ENCODE data around the gene CTNNA3.
"Not testable (repeated sequence)": the region's sequence is repeated elsewhere in the genome, so short reads cannot be mapped to it uniquely, and the experiment has no call there.

The CTNNA3 gene

GRCh38 chr10:67386841-67387533, 309.0 kb downstream of the CTNNA3 start:
- DNase-seq (ENCODE audit: low read depth, low spot score); H3K27ac ChIP-seq: not testable (repeated sequence)

- no peak overlapping the region for H3K27ac ChIP-seq
- DNase-seq (ENCODE audit: low read depth, low spot score): no peak
These were observed 309.7 kb downstream of the CTNNA3 start for GRCh38 chr10:67386260-67386659.

- DNase-seq (ENCODE audit: low read depth, low spot score): no peak
- H3K27ac ChIP-seq: no peak overlapping the region
These were observed 310.4 kb downstream of the CTNNA3 start for GRCh38 chr10:67385566-67385965.

- no peak overlapping the region for H3K27ac ChIP-seq
- no peak for DNase-seq (ENCODE audit: low read depth, low spot score)
These were observed 310.9 kb downstream of the CTNNA3 start for GRCh38 chr10:67385089-67385488.

- H3K27ac ChIP-seq: no peak overlapping the region
- DNase-seq (ENCODE audit: low read depth, low spot score): no peak
These were observed 364.7 kb downstream of the CTNNA3 start for GRCh38 chr10:67331121-67331910.

GRCh38 chr10:67327626-67328535, 368.1 kb downstream of the CTNNA3 start:
- H3K27ac ChIP-seq: no peak overlapping the region
- no peak for DNase-seq (ENCODE audit: low read depth, low spot score)

GRCh38 chr10:67319976-67320375, 376.0 kb downstream of the CTNNA3 start:
- H3K27ac ChIP-seq: no peak overlapping the region
- DNase-seq (ENCODE audit: low read depth, low spot score): no peak

GRCh38 chr10:67308912-67309311, 387.1 kb downstream of the CTNNA3 start:
- H3K27ac ChIP-seq: no peak overlapping the region
- no peak for DNase-seq (ENCODE audit: low read depth, low spot score)

GRCh38 chr10:67306588-67307205, 389.3 kb downstream of the CTNNA3 start:
- H3K27ac ChIP-seq: no peak overlapping the region
- no peak for DNase-seq (ENCODE audit: low read depth, low spot score)

- no peak for DNase-seq (ENCODE audit: low read depth, low spot score)
- H3K27ac ChIP-seq: no peak overlapping the region
These were observed 393.3 kb downstream of the CTNNA3 start for GRCh38 chr10:67302701-67303100.

GRCh38 chr10:67299761-67300160, 396.2 kb downstream of the CTNNA3 start:
- no peak overlapping the region for H3K27ac ChIP-seq
- DNase-seq (ENCODE audit: low read depth, low spot score): no peak

GRCh38 chr10:67297637-67298181, 398.3 kb downstream of the CTNNA3 start:
- DNase-seq (ENCODE audit: low read depth, low spot score): no peak
- no peak overlapping the region for H3K27ac ChIP-seq

- no peak for DNase-seq (ENCODE audit: low read depth, low spot score)
- no peak overlapping the region for H3K27ac ChIP-seq
These were observed 399.1 kb downstream of the CTNNA3 start for GRCh38 chr10:67296926-67297325.

GRCh38 chr10:67288688-67289410, 407.1 kb downstream of the CTNNA3 start:
- DNase-seq (ENCODE audit: low read depth, low spot score): no peak
- no peak overlapping the region for H3K27ac ChIP-seq

- DNase-seq (ENCODE audit: low read depth, low spot score): no peak
- H3K27ac ChIP-seq: no peak overlapping the region
These were observed 411.4 kb downstream of the CTNNA3 start for GRCh38 chr10:67284589-67284988.

GRCh38 chr10:67282871-67283270, 413.1 kb downstream of the CTNNA3 start:
- no peak for DNase-seq (ENCODE audit: low read depth, low spot score)

GRCh38 chr10:67280405-67280804, 415.6 kb downstream of the CTNNA3 start:
- no peak overlapping the region for H3K27ac ChIP-seq
- no peak for DNase-seq (ENCODE audit: low read depth, low spot score)

More at GRCh38 chr10:67282871-67283270, 413.1 kb downstream of the CTNNA3 start:
- H3K27ac ChIP-seq: no peak overlapping the region

- no peak overlapping the region for H3K27ac ChIP-seq
- DNase-seq (ENCODE audit: low read depth, low spot score): no peak
These were observed 418.6 kb downstream of the CTNNA3 start for GRCh38 chr10:67277402-67277801.

- DNase-seq (ENCODE audit: low read depth, low spot score): no peak
- H3K27ac ChIP-seq: no peak overlapping the region
These were observed 426.2 kb downstream of the CTNNA3 start for GRCh38 chr10:67269828-67270227.

Data from epithelial cell of prostate (primary cell).